ENCODE data around the gene GLG1. TPM values are rescaled to one million over a fixed set of nuclear protein-coding genes. Genes with fewer than 3 reads are reported as not detected.

GLG1 gene
- total and polyA plus RNA-seq, 2 donors: 74.8 to 164 TPM

GRCh38 chr16:74626741-74627416 lies 20.0 kb upstream of the GLG1 start:
- peaks cover 7% of the 10 kb centered on the region for H3K36me3 ChIP-seq (ENCODE audit: insufficient read depth)
- no peak overlapping the region for H3K27ac ChIP-seq (ENCODE audit: low read depth)
- no peaks in the 10 kb centered on the region for H3K4me1 ChIP-seq (ENCODE audit: insufficient read depth)
- DNase-seq (ENCODE audit: extremely low spot score): no peak
- WGBS: 0% methylated on average over 1 of the region's 1 CpG
- H3K4me3 ChIP-seq (ENCODE audit: low read depth, low read length): no peak overlapping the region

GRCh38 chr16:74625500-74626350 lies 18.8 kb upstream of the GLG1 start:
- peaks cover 7% of the 10 kb centered on the region for H3K36me3 ChIP-seq (ENCODE audit: insufficient read depth)
- no peak overlapping the region for H3K4me3 ChIP-seq (ENCODE audit: low read depth, low read length)
- H3K4me1 ChIP-seq (ENCODE audit: insufficient read depth): no peaks in the 10 kb centered on the region
- no peak for DNase-seq (ENCODE audit: extremely low spot score)
- no peak overlapping the region for H3K27ac ChIP-seq (ENCODE audit: low read depth)
- WGBS: 93% methylated on average over 14 of the region's 14 CpGs

GRCh38 chr16:74623839-74624235 lies 16.9 kb upstream of the GLG1 start:
- Histone ChIP-seq H3K27ac (ENCODE audit: low read depth) (no peak overlapping the region), H3K4me1 (ENCODE audit: insufficient read depth) (no peaks in the 10 kb centered on the region), H3K36me3 (ENCODE audit: insufficient read depth) (peaks cover 7% of the 10 kb centered on the region), H3K4me3 (ENCODE audit: low read depth, low read length) (no peak overlapping the region)
- WGBS: 86% methylated on average over 6 of the region's 6 CpGs
- DNase-seq (ENCODE audit: extremely low spot score): no peak

- H3K4me1 ChIP-seq (ENCODE audit: insufficient read depth): no peaks in the 10 kb centered on the region
- H3K36me3 ChIP-seq (ENCODE audit: insufficient read depth): peaks cover 7% of the 10 kb centered on the region
- DNase-seq (ENCODE audit: extremely low spot score): no peak
- no peak overlapping the region for H3K27ac ChIP-seq (ENCODE audit: low read depth)
- 32% methylated on average over 4 of the region's 4 CpGs for WGBS
- H3K4me3 ChIP-seq (ENCODE audit: low read depth, low read length): no peak overlapping the region
Observed at GRCh38 chr16:74623214-74623838, 16.4 kb upstream of the GLG1 start.

GRCh38 chr16:74622005-74622404 lies 15.1 kb upstream of the GLG1 start:
- H3K36me3 ChIP-seq (ENCODE audit: insufficient read depth): peaks cover 7% of the 10 kb centered on the region
- DNase-seq (ENCODE audit: extremely low spot score): no peak
- no peaks in the 10 kb centered on the region for H3K4me1 ChIP-seq (ENCODE audit: insufficient read depth)
- no peak overlapping the region for H3K4me3 ChIP-seq (ENCODE audit: low read depth, low read length)
- WGBS: 93% methylated on average over 4 of the region's 4 CpGs
- H3K27ac ChIP-seq (ENCODE audit: low read depth): no peak overlapping the region

- 96% methylated on average over 1 of the region's 1 CpG for WGBS
- no peak overlapping the region for H3K4me3 ChIP-seq (ENCODE audit: low read depth, low read length)
- DNase-seq (ENCODE audit: extremely low spot score): no peak
- H3K36me3 ChIP-seq (ENCODE audit: insufficient read depth): peaks cover 4% of the 10 kb centered on the region
- no peak overlapping the region for H3K27ac ChIP-seq (ENCODE audit: low read depth)
- no peaks in the 10 kb centered on the region for H3K4me1 ChIP-seq (ENCODE audit: insufficient read depth)
Observed at GRCh38 chr16:74617206-74617788, 10.4 kb upstream of the GLG1 start.

GRCh38 chr16:74611721-74612120 lies 4.8 kb upstream of the GLG1 start:
- Histone ChIP-seq H3K27ac (ENCODE audit: low read depth) (no peak overlapping the region), H3K4me3 (ENCODE audit: low read depth, low read length) (no peak overlapping the region), H3K4me1 (ENCODE audit: insufficient read depth) (no peaks in the 10 kb centered on the region), H3K36me3 (ENCODE audit: insufficient read depth) (no peaks in the 10 kb centered on the region)
- DNase-seq (ENCODE audit: extremely low spot score): no peak
- 38% methylated on average over 1 of the region's 1 CpG for WGBS

GRCh38 chr16:74608944-74609343 lies 2.0 kb upstream of the GLG1 start:
- WGBS: 64% methylated on average over 6 of the region's 6 CpGs
- Histone ChIP-seq H3K4me3 (ENCODE audit: low read depth, low read length) (no peak overlapping the region), H3K36me3 (ENCODE audit: insufficient read depth) (no peaks in the 10 kb centered on the region), H3K4me1 (ENCODE audit: insufficient read depth) (peaks cover 2% of the 10 kb centered on the region), H3K27ac (ENCODE audit: low read depth) (no peak overlapping the region)
- no peak for DNase-seq (ENCODE audit: extremely low spot score)

GRCh38 chr16:74608381-74608780 lies 1.5 kb upstream of the GLG1 start:
- no peaks in the 10 kb centered on the region for H3K36me3 ChIP-seq (ENCODE audit: insufficient read depth)
- 75% methylated on average over 6 of the region's 6 CpGs for WGBS
- no peak for DNase-seq (ENCODE audit: extremely low spot score)
- H3K27ac ChIP-seq (ENCODE audit: low read depth): no peak overlapping the region
- H3K4me1 ChIP-seq (ENCODE audit: insufficient read depth): peaks cover 2% of the 10 kb centered on the region
- no peak overlapping the region for H3K4me3 ChIP-seq (ENCODE audit: low read depth, low read length)

- 58% methylated on average over 6 of the region's 6 CpGs for WGBS
- Histone ChIP-seq H3K27ac (ENCODE audit: low read depth) (no peak overlapping the region), H3K4me3 (ENCODE audit: low read depth, low read length) (no peak overlapping the region)
Observed at GRCh38 chr16:74607962-74608356, 1.0 kb upstream of the GLG1 start.

GRCh38 chr16:74607310-74607961 lies 522 bp upstream of the GLG1 start:
- H3K36me3 ChIP-seq (ENCODE audit: insufficient read depth): no peaks in the 10 kb centered on the region
- DNase-seq (ENCODE audit: extremely low spot score): peak; percentile 50
- peak overlapping the region; percentile 85 for H3K4me3 ChIP-seq (ENCODE audit: low read depth, low read length)
- WGBS: 11% methylated on average over 14 of the region's 14 CpGs
- no peak overlapping the region for H3K27ac ChIP-seq (ENCODE audit: low read depth)
- peaks cover 2% of the 10 kb centered on the region for H3K4me1 ChIP-seq (ENCODE audit: insufficient read depth)

More at GRCh38 chr16:74607962-74608356, 1.0 kb upstream of the GLG1 start:
- H3K4me1 ChIP-seq (ENCODE audit: insufficient read depth): peaks cover 2% of the 10 kb centered on the region
- DNase-seq (ENCODE audit: extremely low spot score): no peak
- H3K36me3 ChIP-seq (ENCODE audit: insufficient read depth): no peaks in the 10 kb centered on the region

GRCh38 chr16:74605746-74606520 lies 981 bp downstream of the GLG1 start:
- DNase-seq (ENCODE audit: extremely low spot score): peak; percentile 20
- H3K4me3 ChIP-seq (ENCODE audit: low read depth, low read length): peak overlapping the region; percentile 85
- H3K27ac ChIP-seq (ENCODE audit: low read depth): no peak overlapping the region
- H3K36me3 ChIP-seq (ENCODE audit: insufficient read depth): no peaks in the 10 kb centered on the region
- 3% methylated on average over 17 of the region's 17 CpGs for WGBS
- peaks cover 2% of the 10 kb centered on the region for H3K4me1 ChIP-seq (ENCODE audit: insufficient read depth)

Data from urinary bladder (tissue), 4 donors.